HEK293 (cell line): ENCODE measurements around the gene MBD3L3.
"Not testable (repeated sequence)": the region's sequence is repeated elsewhere in the genome, so short reads cannot be mapped to it uniquely, and the experiment has no call there.

ENCODE experiments used
- CTCF ChIA-PET: fragments of 350-600 bp; formaldehyde crosslinking; extraction: SDS; loops from one replicate; lab custom pipeline; 2021; ENCODE audit warnings: antibody characterized with exemption; lab: Yijun Ruan, JAX
- POLR2A ChIA-PET: fragments of 300-600 bp; formaldehyde crosslinking; extraction: SDS; loops from one replicate; lab custom pipeline; 2020; ENCODE audit warnings: antibody characterized with exemption, inconsistent platforms; lab: Yijun Ruan, JAX
- H3K27ac ChIP-seq: fragments of 200-500 bp; sonication (Bioruptor generic); 2 replicates; pipeline ENCODE4 v1.5.1; 2014; ENCODE audit warnings: low read depth, low read length, control low read depth, inconsistent platforms; ENCODE audit errors: extremely low read depth
- H3K36me3 ChIP-seq, 2 experiments: fragments of 200-500 bp in 1 of 2; sonication (Bioruptor generic) in 1 of 2; 1 replicate in 1 of 2; 2 replicates in 1 of 2; pipeline ENCODE4 v1.5.1; 2014 to 2017; ENCODE audit warnings: inconsistent platforms in 2 of 2, low read length in 2 of 2; ENCODE audit not compliant: control insufficient read depth in 2 of 2, insufficient read depth in 1 of 2
- H3K4me1 ChIP-seq: fragments of 200-500 bp; sonication (Bioruptor generic); 2 replicates; pipeline ENCODE4 v1.5.1; 2014; ENCODE audit warnings: mild to moderate bottlenecking, low read length, inconsistent platforms; ENCODE audit not compliant: control insufficient read depth, insufficient read depth
- H3K4me3 ChIP-seq: 2 replicates; pipeline ENCODE4 v1.5.1; 2011; ENCODE audit warnings: low read depth, mild to moderate bottlenecking, control low read depth, low read length, moderate library complexity
- H3K9me3 ChIP-seq: fragments of 200-500 bp; sonication (Bioruptor generic); 2 replicates; pipeline ENCODE4 v1.5.1; 2014; ENCODE audit warnings: low read depth, low read length, inconsistent platforms; ENCODE audit not compliant: control insufficient read depth, insufficient read depth

MBD3L3 gene

GRCh38 chr19:7054635-7055368 is 3.7 kb downstream of the MBD3L3 start:
- H3K36me3 ChIP-seq, H3K9me3 ChIP-seq, POLR2A ChIA-PET, CTCF ChIA-PET, H3K27ac ChIP-seq, H3K4me1 ChIP-seq, H3K4me3 ChIP-seq: not testable (repeated sequence)

GRCh38 chr19:7052896-7053295 is 5.6 kb downstream of the MBD3L3 start:
- H3K9me3 ChIP-seq, H3K4me1 ChIP-seq, POLR2A ChIA-PET, CTCF ChIA-PET, H3K4me3 ChIP-seq, H3K27ac ChIP-seq, H3K36me3 ChIP-seq: not testable (repeated sequence)

- H3K27ac ChIP-seq, CTCF ChIA-PET, H3K4me3 ChIP-seq, H3K4me1 ChIP-seq, H3K36me3 ChIP-seq, H3K9me3 ChIP-seq, POLR2A ChIA-PET: not testable (repeated sequence)
Measured at GRCh38 chr19:7051421-7051820, 7.1 kb downstream of the MBD3L3 start.

GRCh38 chr19:7049021-7049420 is 9.5 kb downstream of the MBD3L3 start, which contains the start of gene MBD3L2:
MBD3L2 (plus strand) TSS chr19:7049321; CDS start chr19:7049374, 53 bp downstream.
- H3K9me3 ChIP-seq, H3K36me3 ChIP-seq, H3K4me3 ChIP-seq, H3K27ac ChIP-seq, H3K4me1 ChIP-seq, CTCF ChIA-PET, POLR2A ChIA-PET: not testable (repeated sequence)

- POLR2A ChIA-PET, H3K9me3 ChIP-seq, H3K4me1 ChIP-seq, H3K4me3 ChIP-seq, CTCF ChIA-PET, H3K36me3 ChIP-seq, H3K27ac ChIP-seq: not testable (repeated sequence)
Measured at GRCh38 chr19:7041563-7041962, 16.9 kb downstream of the MBD3L3 start.

GRCh38 chr19:7040079-7040478 is 18.4 kb downstream of the MBD3L3 start, which contains the start of gene MBD3L4:
MBD3L4 (minus strand) TSS chr19:7040179; CDS start chr19:7040144, 35 bp downstream.
- H3K27ac ChIP-seq, H3K4me3 ChIP-seq, H3K9me3 ChIP-seq, CTCF ChIA-PET, H3K36me3 ChIP-seq, POLR2A ChIA-PET, H3K4me1 ChIP-seq: not testable (repeated sequence)

GRCh38 chr19:7030278-7030677 is 28.2 kb downstream of the MBD3L3 start, which contains the start of gene MBD3L5:
MBD3L5 (plus strand) TSS chr19:7030578; CDS start chr19:7030612, 34 bp downstream.
- H3K4me1 ChIP-seq, H3K27ac ChIP-seq, H3K36me3 ChIP-seq, H3K4me3 ChIP-seq, H3K9me3 ChIP-seq, CTCF ChIA-PET: not testable (repeated sequence)
- POLR2A ChIA-PET, result interaction anchor here (0.6 kb wide), 1 partner anchor 69 kb away, joined by 3 read pairs; no protein-coding TSS in a partner anchor

- H3K27ac ChIP-seq, POLR2A ChIA-PET, CTCF ChIA-PET: not testable (repeated sequence)
Measured at GRCh38 chr19:7028790-7029189, 29.7 kb downstream of the MBD3L3 start.

GRCh38 chr19:7021331-7021730 is 37.1 kb downstream of the MBD3L3 start, which contains the start of gene MBD3L2B:
MBD3L2B (minus strand) TSS chr19:7021431; CDS start chr19:7021397, 34 bp downstream.
- CTCF ChIA-PET, H3K9me3 ChIP-seq, H3K4me3 ChIP-seq, H3K27ac ChIP-seq, H3K4me1 ChIP-seq, H3K36me3 ChIP-seq, POLR2A ChIA-PET: not testable (repeated sequence)

More at GRCh38 chr19:7028790-7029189, 29.7 kb downstream of the MBD3L3 start:
- H3K4me1 ChIP-seq, H3K36me3 ChIP-seq, H3K4me3 ChIP-seq, H3K9me3 ChIP-seq: not testable (repeated sequence)
